ENCODE results near the gene TSPAN3. TPM values are rescaled to one million over a fixed set of nuclear protein-coding genes. Genes with fewer than 3 reads are reported as not detected.
A peak's percentile ranks its signal among the peaks of the same experiment; 100 is the strongest.

The TSPAN3 gene
- total RNA-seq, 1 donor: 194 TPM

DNA sequence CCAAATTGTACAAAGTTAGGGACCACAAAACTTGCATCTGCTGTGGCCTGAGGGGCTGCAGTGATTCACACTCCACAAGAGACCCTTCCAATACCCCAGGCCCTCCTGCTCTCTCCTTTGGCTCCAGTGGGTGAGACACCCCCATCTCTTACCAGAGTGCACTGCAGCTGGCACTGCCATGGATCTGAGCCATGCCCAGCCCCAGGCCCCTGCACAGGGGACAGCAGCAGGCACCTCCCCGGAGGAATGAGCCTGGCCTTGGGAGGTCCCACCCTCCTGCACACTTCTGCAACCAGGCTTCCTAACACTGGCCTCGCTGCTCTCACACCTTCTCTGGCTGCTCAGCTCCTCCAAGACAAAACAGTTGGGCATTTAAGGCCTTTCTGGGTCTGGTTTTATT is 16.3 kb upstream of the TSPAN3 start:
- TF ChIP-seq, protein P1, sequence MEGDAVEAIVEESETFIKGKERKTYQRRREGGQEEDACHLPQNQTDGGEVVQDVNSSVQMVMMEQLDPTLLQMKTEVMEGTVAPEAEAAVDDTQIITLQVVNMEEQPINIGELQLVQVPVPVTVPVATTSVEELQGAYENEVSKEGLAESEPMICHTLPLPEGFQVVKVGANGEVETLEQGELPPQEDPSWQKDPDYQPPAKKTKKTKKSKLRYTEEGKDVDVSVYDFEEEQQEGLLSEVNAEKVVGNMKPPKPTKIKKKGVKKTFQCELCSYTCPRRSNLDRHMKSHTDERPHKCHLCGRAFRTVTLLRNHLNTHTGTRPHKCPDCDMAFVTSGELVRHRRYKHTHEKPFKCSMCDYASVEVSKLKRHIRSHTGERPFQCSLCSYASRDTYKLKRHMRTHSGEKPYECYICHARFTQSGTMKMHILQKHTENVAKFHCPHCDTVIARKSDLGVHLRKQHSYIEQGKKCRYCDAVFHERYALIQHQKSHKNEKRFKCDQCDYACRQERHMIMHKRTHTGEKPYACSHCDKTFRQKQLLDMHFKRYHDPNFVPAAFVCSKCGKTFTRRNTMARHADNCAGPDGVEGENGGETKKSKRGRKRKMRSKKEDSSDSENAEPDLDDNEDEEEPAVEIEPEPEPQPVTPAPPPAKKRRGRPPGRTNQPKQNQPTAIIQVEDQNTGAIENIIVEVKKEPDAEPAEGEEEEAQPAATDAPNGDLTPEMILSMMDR (IDR thresholded peaks at IDR 0.05; ENCODE audit: insufficient read depth, low read length): no peak
- H3K4me3 ChIP-seq (ENCODE audit: low read depth, low read length): no peak overlapping the region
- DNase-seq (ENCODE audit: low read depth): no peak

DNA sequence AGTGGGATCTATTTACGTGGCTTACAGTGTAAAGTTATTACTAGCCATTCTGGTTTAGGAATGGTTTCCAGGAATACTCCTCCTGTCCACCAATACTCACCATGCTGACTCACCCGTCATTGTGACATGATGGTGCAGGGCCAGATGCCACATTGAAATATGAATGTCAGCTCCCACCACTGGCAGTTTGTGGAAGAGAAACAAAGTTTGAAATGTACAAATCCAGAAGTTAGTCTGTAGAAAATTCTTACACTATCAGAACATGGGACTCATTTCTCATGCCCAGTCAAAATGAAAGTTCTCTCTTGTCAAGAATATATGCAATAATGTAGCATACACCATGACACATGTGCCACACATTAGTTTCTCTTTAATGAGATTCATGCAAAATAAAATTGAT is 14.4 kb upstream of the TSPAN3 start:
- peak; percentile 39 for DNase-seq (ENCODE audit: low read depth)
- no peak overlapping the region for H3K4me3 ChIP-seq (ENCODE audit: low read depth, low read length)
- TF ChIP-seq, protein P1 (IDR thresholded peaks at IDR 0.05; ENCODE audit: insufficient read depth, low read length): no peak

DNA sequence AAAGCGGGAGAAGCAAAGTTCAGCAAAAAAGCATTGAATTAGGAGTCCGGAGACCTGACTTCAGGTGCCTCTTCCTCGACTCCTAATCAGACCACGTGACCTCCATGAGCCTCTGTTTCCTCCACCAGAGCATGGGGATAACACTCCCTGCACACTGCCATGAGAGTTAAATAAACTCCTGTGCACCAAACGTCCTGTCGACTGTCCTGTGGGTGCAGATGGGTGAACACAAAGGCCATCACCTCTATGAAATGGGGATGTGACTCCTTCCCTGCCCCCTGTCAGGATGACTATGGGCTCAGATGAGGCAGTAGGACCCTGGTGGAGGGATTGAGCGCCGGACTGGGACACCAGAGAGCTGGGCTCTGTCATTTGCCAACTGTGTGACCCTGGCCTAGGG is 13.5 kb upstream of the TSPAN3 start:
- no peak for DNase-seq (ENCODE audit: low read depth)
- no peak overlapping the region for H3K4me3 ChIP-seq (ENCODE audit: low read depth, low read length)
- TF ChIP-seq, protein P1 (IDR thresholded peaks at IDR 0.05; ENCODE audit: insufficient read depth, low read length): no peak

DNA sequence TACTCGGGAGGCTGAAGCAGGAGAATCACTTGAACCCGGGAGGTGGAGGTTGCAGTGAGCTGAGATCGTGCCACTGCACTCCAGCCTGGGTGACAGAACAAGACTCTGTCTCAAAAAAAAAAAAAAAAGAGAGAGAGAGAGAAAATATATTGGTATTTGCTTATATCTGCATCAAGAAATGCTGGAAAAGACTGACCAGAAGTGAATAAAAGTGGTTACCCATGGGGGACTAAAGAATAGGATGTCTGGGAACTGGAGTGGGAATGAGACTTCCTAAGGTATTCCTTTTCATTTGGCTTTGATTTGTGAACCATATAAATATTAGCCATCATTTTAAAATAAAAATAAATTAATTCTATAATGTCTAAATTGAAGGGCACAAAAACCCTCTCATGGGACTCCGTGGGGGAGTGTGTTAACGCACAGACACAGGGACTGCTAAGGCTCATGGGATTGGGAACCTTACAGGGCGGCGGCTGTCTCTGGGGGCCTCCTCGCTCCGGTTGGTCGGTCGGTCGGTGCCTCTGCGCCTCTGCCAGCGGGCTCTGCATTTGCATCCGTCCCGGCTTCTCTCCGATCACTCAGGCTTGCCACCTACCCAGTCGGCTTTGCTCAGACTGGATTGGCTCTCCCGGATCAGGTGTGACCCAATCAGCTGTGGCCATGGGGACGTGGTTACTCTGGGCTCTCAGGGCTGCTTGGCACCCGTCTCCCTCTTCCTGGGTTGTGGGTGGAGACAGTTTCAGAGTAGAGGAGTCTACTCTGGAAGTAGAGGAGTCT is 12.7 kb upstream of the TSPAN3 start:
- H3K4me3 ChIP-seq (ENCODE audit: low read depth, low read length): peak overlapping the region; percentile 48
- TF ChIP-seq, protein P1 (IDR thresholded peaks at IDR 0.05; ENCODE audit: insufficient read depth, low read length): no peak
- DNase-seq (ENCODE audit: low read depth): peak; percentile 57

DNA sequence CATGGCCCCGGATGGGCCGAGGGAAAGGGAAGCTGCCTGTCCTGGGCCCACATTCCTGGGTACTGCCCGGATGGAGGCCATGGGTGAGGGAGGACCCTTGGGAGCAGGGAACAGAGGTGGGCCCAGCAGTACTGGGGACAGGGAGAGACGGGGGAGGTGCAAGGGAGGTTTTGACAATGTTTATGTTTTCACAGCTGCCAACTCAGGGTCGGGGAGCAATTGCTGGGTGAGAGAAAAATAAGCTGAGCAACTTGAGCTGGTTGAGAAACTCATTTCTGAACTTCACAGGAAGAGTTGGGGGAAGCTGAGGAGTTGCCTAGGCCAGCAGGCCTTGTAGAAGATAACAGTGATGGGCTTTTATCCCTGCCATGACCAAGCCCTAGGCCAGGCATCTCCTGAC is 11.1 kb upstream of the TSPAN3 start:
- no peak overlapping the region for H3K4me3 ChIP-seq (ENCODE audit: low read depth, low read length)
- TF ChIP-seq, protein P1 (IDR thresholded peaks at IDR 0.05; ENCODE audit: insufficient read depth, low read length): no peak
- DNase-seq (ENCODE audit: low read depth): no peak

DNA sequence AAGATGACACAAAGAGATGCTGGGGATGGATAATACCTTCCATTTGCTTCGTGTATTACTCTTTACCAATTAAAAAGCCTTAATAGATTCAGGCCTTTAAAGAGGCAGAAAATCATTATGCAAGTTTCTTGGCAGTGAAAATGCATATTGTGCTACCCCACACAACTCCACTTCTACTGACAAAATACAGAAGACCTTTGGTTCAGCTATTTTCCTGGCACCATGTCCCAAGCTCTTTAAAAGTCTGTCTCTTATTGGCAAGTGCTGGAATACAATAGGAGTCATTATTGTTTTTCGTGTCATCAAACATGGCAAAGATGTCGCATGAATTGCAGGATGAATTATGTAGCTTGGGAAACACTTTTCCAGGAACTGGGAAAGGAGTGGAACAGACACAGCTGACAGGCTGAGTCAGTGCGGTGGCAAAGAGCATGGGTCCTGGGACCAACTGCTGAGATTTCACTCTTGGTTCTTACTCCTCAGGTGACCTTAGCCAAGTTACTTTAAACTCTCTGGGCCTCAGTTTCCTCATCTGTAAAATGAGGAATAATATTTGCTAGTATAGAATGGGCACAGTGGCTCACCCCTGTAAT is 5.5 kb upstream of the TSPAN3 start:
- TF ChIP-seq, protein P1 (IDR thresholded peaks at IDR 0.05; ENCODE audit: insufficient read depth, low read length): no peak
- no peak for DNase-seq (ENCODE audit: low read depth)
- no peak overlapping the region for H3K4me3 ChIP-seq (ENCODE audit: low read depth, low read length)

Measured in fibroblast of the aortic adventitia (primary cell).